CD14-positive monocyte (primary cell): Measurements from ENCODE around the gene ARFGAP3. TPM values are rescaled to one million over a fixed set of nuclear protein-coding genes. Genes with fewer than 3 reads are reported as not detected.
A peak's percentile ranks its signal among the peaks of the same experiment; 100 is the strongest.

ENCODE experiments used
- DNase-seq, 3 donors: peaks; one replicate each; pipeline ENCODE4 v3.0.0-alpha.2; 2011 to 2022
- H2AFZ ChIP-seq: 2 replicates; pipeline ENCODE4 v1.6.0; 2012; ENCODE audit warnings: mild to moderate bottlenecking, low read depth, low read length, inconsistent platforms; ENCODE audit not compliant: insufficient read depth, poor library complexity, severe bottlenecking
- H3K27ac ChIP-seq, 2 donors: 1 replicate in 1 of 2; 2 replicates in 1 of 2; pipeline ENCODE4 v1.5.1; 2012 to 2013; ENCODE audit warnings: low read length in 2 of 2, control low read depth in 1 of 2, inconsistent platforms in 1 of 2, low read depth in 1 of 2, mild to moderate bottlenecking in 1 of 2
- H3K27me3 ChIP-seq, 2 donors: one replicate each; pipeline versions ENCODE4 v1.6.0 to v1.6.1; 2011 to 2013; ENCODE audit warnings: low read length in 2 of 2; ENCODE audit not compliant: control insufficient read depth in 2 of 2, insufficient read depth in 2 of 2
- H3K36me3 ChIP-seq, 2 donors: replicated peaks in 1 of 2; 1 replicate in 1 of 2; 2 replicates in 1 of 2; pipeline versions ENCODE4 v1.5.1 to v1.6.1; 2012 to 2013; ENCODE audit warnings: low read length in 2 of 2, control low read depth in 1 of 2, inconsistent platforms in 1 of 2, mild to moderate bottlenecking in 1 of 2; ENCODE audit not compliant: insufficient read depth in 2 of 2, control insufficient read depth in 1 of 2
- H3K4me1 ChIP-seq, 2 donors: 1 replicate in 1 of 2; 2 replicates in 1 of 2; pipeline versions ENCODE4 v1.5.1 to v1.6.1; 2012 to 2013; ENCODE audit warnings: low read length in 2 of 2, control low read depth in 1 of 2, inconsistent platforms in 1 of 2, mild to moderate bottlenecking in 1 of 2, moderate library complexity in 1 of 2; ENCODE audit not compliant: insufficient read depth in 2 of 2, control insufficient read depth in 1 of 2
- H3K4me2 ChIP-seq: replicated peaks from 2 replicates; pipeline ENCODE3; 2012; ENCODE audit warnings: low read length, moderate library complexity, mild to moderate bottlenecking; ENCODE audit not compliant: poor library complexity, severe bottlenecking; ENCODE audit errors: extremely low read depth
- H3K4me3 ChIP-seq, 3 experiments: fragments of 200-600 bp in 1 of 3; sonication (generic) in 1 of 3; replicated peaks in 1 of 3; 1 replicate in 2 of 3; 2 replicates in 1 of 3; pipeline ENCODE4 v1.5.1; 2011 to 2013; ENCODE audit warnings: low read length in 3 of 3, mild to moderate bottlenecking in 3 of 3, control low read depth in 2 of 3, low read depth in 2 of 3, inconsistent platforms in 1 of 3, moderate library complexity in 1 of 3
- H3K79me2 ChIP-seq: 2 replicates; pipeline ENCODE4 v1.6.0; 2012; ENCODE audit warnings: mild to moderate bottlenecking, control low read depth, inconsistent platforms, low read length, moderate library complexity; ENCODE audit not compliant: insufficient read depth
- H3K9ac ChIP-seq: 2 replicates; pipeline ENCODE4 v1.6.0; 2017; ENCODE audit warnings: low read length, mild to moderate bottlenecking; ENCODE audit not compliant: insufficient read depth, poor library complexity, severe bottlenecking
- H3K9me3 ChIP-seq, 2 donors: replicated peaks in 1 of 2; 1 replicate in 1 of 2; 2 replicates in 1 of 2; pipeline versions ENCODE4 v1.5.1 to v1.6.1; 2012 to 2013; ENCODE audit warnings: low read length in 2 of 2, control low read depth in 1 of 2; ENCODE audit not compliant: control insufficient read depth in 1 of 2, insufficient read depth in 1 of 2
- H4K20me1 ChIP-seq: 2 replicates; pipeline ENCODE4 v1.6.0; 2012; ENCODE audit warnings: mild to moderate bottlenecking, low read length, control low read depth, moderate library complexity; ENCODE audit not compliant: insufficient read depth
- H3K27ac Mint-ChIP-seq, 7 donors: one replicate each; pipeline ENCODE4 v1.8.0; 2020; ENCODE audit warnings: mild to moderate bottlenecking in 7 of 7, mixed read lengths in 7 of 7, moderate library complexity in 6 of 7, inconsistent platforms in 2 of 7
- H3K27me3 Mint-ChIP-seq, 3 donors: one replicate each; pipeline ENCODE4 v1.8.0; 2021 to 2022; ENCODE audit warnings: low read depth in 3 of 3, mild to moderate bottlenecking in 3 of 3, mixed read lengths in 3 of 3, moderate library complexity in 3 of 3, inconsistent platforms in 1 of 3
- H3K36me3 Mint-ChIP-seq, 2 donors: one replicate each; pipeline ENCODE4 v1.8.0; 2020; ENCODE audit warnings: mixed read lengths in 2 of 2, inconsistent platforms in 1 of 2, mild to moderate bottlenecking in 1 of 2
- H3K4me1 Mint-ChIP-seq: one replicate; pipeline ENCODE4 v1.8.0; 2020; ENCODE audit warnings: mild to moderate bottlenecking, mixed read lengths
- H3K4me3 Mint-ChIP-seq, 2 donors: one replicate each; pipeline ENCODE4 v1.8.0; 2020; ENCODE audit warnings: mild to moderate bottlenecking in 2 of 2, mixed read lengths in 2 of 2, moderate library complexity in 1 of 2
- H3K9me3 Mint-ChIP-seq, 7 donors: one replicate each; pipeline ENCODE4 v1.8.0; 2020 to 2022; ENCODE audit warnings: mixed read lengths in 7 of 7, mild to moderate bottlenecking in 6 of 7, moderate library complexity in 6 of 7, inconsistent platforms in 2 of 7
- WGBS: methylation state at CpG from one replicate; pipeline ENCODE4 v1.1.5; 2013; ENCODE audit warnings: missing lambda C conversion rate; ENCODE audit not compliant: insufficient coverage; 5-methylcytosine and 5-hydroxymethylcytosine counted together
- intact Hi-C, 2 donors: fragments of 100-400 bp; cut with micrococcal nuclease; formaldehyde crosslinking; loops; one replicate each; pipeline versions ENCODE4 v1.15.0 to v1.15.1; 2023
- polyA plus RNA-seq, 3 donors: library from polyadenylated mRNA; depleted of rRNA in 1 of 3; unstranded in 2 of 3; stranded (reverse) in 1 of 3; fragments of 300-500 nt in 2 of 3; fragments of >200 nt in 1 of 3; fragmentation: Illumina TruSeq in 2 of 3; gene quantifications; 1 replicate in 2 of 3; 2 replicates in 1 of 3; pipeline ENCODE4 v1.2.3, GENCODE V29; 2012 to 2021
- TF ChIP-seq, protein P1 (sequence below): fragments of 200-600 bp; IDR thresholded peaks from one replicate; pipeline ENCODE4 v1.8.0; 2022; ENCODE audit warnings: antibody characterized with exemption, mild to moderate bottlenecking

ARFGAP3 gene
- polyA plus RNA-seq, 3 donors: 22.3 to 38.7 (median 34.8) TPM

GRCh38 chr22:42842658-42843370, 14.3 kb downstream of the ARFGAP3 start:
- DNase-seq: no peak

DNA sequence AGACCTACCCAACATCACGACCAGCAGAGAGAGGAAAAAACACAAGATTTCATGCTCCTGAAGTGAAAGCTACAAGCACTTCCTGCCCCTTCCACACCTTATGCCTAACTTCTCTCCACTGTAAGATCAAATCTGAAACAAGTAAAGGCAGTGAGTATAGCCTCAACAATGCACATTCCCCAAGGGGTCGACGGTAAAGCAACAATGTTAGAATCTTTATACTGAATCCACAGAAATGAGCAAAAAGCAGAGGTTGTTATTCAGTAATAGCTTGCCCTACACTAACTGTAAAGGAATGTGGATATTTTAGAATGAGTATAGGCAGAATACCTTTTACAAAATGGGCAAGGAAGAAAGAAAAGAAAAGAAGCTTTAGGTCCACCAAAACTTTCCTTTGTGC, 15.6 kb downstream of the ARFGAP3 start:
- Histone ChIP-seq H3K79me2 (no peaks in the 10 kb centered on the region), H3K4me1 (no peaks in the 10 kb centered on the region), H3K4me2 (no peak overlapping the region), H2AFZ (no peak overlapping the region), H3K4me3 (no peak overlapping the region), H4K20me1 (peaks cover 4% of the 10 kb centered on the region), H3K9ac (no peak overlapping the region), H3K27ac (no peak overlapping the region), H3K36me3 (peaks cover 43 to 82% of the 10 kb centered on the region in 2 donors), H3K27me3 (no peaks in the 10 kb centered on the region), H3K9me3 (no peaks in the 10 kb centered on the region)
- DNase-seq: no peak
- no peak overlapping the region for H3K4me3 Mint-ChIP-seq
- no peaks in the 10 kb centered on the region for H3K4me1 Mint-ChIP-seq
- WGBS: no CpG with 5 or more reads among the region's 3 CpGs
- H3K27me3 Mint-ChIP-seq: no peaks in the 10 kb centered on the region
- intact Hi-C loops: no loop called here
- peaks cover 61 to 88% of the 10 kb centered on the region in 2 donors for H3K36me3 Mint-ChIP-seq
- no peak overlapping the region for H3K27ac Mint-ChIP-seq
- TF ChIP-seq, protein P1, sequence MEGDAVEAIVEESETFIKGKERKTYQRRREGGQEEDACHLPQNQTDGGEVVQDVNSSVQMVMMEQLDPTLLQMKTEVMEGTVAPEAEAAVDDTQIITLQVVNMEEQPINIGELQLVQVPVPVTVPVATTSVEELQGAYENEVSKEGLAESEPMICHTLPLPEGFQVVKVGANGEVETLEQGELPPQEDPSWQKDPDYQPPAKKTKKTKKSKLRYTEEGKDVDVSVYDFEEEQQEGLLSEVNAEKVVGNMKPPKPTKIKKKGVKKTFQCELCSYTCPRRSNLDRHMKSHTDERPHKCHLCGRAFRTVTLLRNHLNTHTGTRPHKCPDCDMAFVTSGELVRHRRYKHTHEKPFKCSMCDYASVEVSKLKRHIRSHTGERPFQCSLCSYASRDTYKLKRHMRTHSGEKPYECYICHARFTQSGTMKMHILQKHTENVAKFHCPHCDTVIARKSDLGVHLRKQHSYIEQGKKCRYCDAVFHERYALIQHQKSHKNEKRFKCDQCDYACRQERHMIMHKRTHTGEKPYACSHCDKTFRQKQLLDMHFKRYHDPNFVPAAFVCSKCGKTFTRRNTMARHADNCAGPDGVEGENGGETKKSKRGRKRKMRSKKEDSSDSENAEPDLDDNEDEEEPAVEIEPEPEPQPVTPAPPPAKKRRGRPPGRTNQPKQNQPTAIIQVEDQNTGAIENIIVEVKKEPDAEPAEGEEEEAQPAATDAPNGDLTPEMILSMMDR: no peak
- no peaks in the 10 kb centered on the region for H3K9me3 Mint-ChIP-seq

More at GRCh38 chr22:42842658-42843370, 14.3 kb downstream of the ARFGAP3 start:
- Histone ChIP-seq H3K79me2 (no peaks in the 10 kb centered on the region), H3K4me3 (no peak overlapping the region), H3K27ac (no peak overlapping the region), H3K4me1 (no peaks in the 10 kb centered on the region), H3K9ac (no peak overlapping the region), H3K4me2 (no peak overlapping the region), H3K27me3 (no peaks in the 10 kb centered on the region), H2AFZ (no peak overlapping the region), H3K36me3 (peaks cover 37 to 79% of the 10 kb centered on the region in 2 donors), H4K20me1 (peaks cover 4% of the 10 kb centered on the region), H3K9me3 (no peaks in the 10 kb centered on the region)
- TF ChIP-seq, protein P1: no peak
- intact Hi-C loops: no loop called here
- Mint-ChIP-seq H3K4me1 (no peaks in the 10 kb centered on the region), H3K4me3 (no peak overlapping the region), H3K36me3 (peaks cover 63 to 86% of the 10 kb centered on the region in 2 donors), H3K9me3 (no peaks in the 10 kb centered on the region), H3K27me3 (no peaks in the 10 kb centered on the region), H3K27ac (peak overlapping the region in 4 of 7 donors; percentile 38 to 63 (median 49))
- 86% methylated on average over 14 of the region's 14 CpGs for WGBS
